BJ (cell line): Measurements from ENCODE around the gene PCDH9. TPM values are rescaled to one million over a fixed set of nuclear protein-coding genes. Genes with fewer than 3 reads are reported as not detected.
A peak's percentile ranks its signal among the peaks of the same experiment; 100 is the strongest.

Source experiments
- CTCF ChIA-PET: fragments of 350-600 bp; formaldehyde crosslinking; extraction: SDS; loops from one replicate; lab custom pipeline; 2021; ENCODE audit warnings: antibody characterized with exemption, inconsistent platforms; lab: Yijun Ruan, JAX
- POLR2A ChIA-PET: fragments of 300-600 bp; sonication (Branson Sonifier 250); formaldehyde crosslinking; extraction: SDS; loops from one replicate; lab custom pipeline; 2021; ENCODE audit warnings: antibody characterized with exemption; lab: Charles Lee
- DNase-seq: peaks from one replicate; pipeline ENCODE4 v3.0.0-alpha.2; 2011; ENCODE audit warnings: low read depth
- H3K27me3 ChIP-seq: 2 replicates; pipeline ENCODE4 v1.6.0; 2011; ENCODE audit warnings: low read length; ENCODE audit not compliant: control insufficient read depth, insufficient read depth
- H3K36me3 ChIP-seq: 2 replicates; pipeline ENCODE4 v1.5.1; 2011; ENCODE audit warnings: low read length; ENCODE audit not compliant: control insufficient read depth, insufficient read depth
- H3K4me3 ChIP-seq: 2 replicates; pipeline ENCODE4 v1.5.1; 2011; ENCODE audit warnings: low read depth, mild to moderate bottlenecking, control low read depth, low read length
- polyA plus RNA-seq: library from polyadenylated mRNA; depleted of rRNA; stranded (reverse); fragments of >200 nt; gene quantifications from 2 replicates; pipeline ENCODE4 v1.2.3, GENCODE V29; 2011
- TF ChIP-seq, protein P1 (sequence below): IDR thresholded peaks from 2 replicates; pipeline ENCODE4 v1.5.1; 2011; ENCODE audit warnings: low read depth, mild to moderate bottlenecking, control low read depth, inconsistent platforms, low read length, moderate library complexity; ENCODE audit not compliant: insufficient read depth

The PCDH9 gene
- polyA plus RNA-seq, 1 experiment, result 2.3 TPM

DNA sequence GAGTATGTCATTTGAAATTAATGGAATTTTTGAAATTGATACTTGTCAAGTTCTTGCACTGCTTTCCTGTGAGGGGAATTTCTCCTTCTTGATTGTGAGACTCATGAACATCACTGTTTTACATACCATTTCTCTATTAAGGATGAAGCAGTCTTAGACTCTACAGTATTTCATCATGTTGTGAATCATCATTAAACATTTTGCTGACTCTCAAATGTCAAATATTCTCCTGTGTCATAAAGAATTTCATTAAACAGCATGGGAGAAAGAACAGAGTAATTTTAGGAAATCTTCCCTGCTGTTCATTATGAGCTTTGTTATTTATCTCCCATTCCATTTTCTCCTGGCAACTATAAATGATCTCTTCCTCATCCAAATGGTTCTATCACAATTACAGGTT lies 729.0 kb downstream of the PCDH9 start:
- peak; percentile 19 for DNase-seq
- Histone ChIP-seq H3K4me3 (no peak overlapping the region), H3K36me3 (no peaks in the 10 kb centered on the region), H3K27me3 (no peaks in the 10 kb centered on the region)
- TF ChIP-seq, protein P1, sequence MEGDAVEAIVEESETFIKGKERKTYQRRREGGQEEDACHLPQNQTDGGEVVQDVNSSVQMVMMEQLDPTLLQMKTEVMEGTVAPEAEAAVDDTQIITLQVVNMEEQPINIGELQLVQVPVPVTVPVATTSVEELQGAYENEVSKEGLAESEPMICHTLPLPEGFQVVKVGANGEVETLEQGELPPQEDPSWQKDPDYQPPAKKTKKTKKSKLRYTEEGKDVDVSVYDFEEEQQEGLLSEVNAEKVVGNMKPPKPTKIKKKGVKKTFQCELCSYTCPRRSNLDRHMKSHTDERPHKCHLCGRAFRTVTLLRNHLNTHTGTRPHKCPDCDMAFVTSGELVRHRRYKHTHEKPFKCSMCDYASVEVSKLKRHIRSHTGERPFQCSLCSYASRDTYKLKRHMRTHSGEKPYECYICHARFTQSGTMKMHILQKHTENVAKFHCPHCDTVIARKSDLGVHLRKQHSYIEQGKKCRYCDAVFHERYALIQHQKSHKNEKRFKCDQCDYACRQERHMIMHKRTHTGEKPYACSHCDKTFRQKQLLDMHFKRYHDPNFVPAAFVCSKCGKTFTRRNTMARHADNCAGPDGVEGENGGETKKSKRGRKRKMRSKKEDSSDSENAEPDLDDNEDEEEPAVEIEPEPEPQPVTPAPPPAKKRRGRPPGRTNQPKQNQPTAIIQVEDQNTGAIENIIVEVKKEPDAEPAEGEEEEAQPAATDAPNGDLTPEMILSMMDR, result no peak
- ChIA-PET POLR2A (no interaction called here), CTCF (no interaction called here)

DNA sequence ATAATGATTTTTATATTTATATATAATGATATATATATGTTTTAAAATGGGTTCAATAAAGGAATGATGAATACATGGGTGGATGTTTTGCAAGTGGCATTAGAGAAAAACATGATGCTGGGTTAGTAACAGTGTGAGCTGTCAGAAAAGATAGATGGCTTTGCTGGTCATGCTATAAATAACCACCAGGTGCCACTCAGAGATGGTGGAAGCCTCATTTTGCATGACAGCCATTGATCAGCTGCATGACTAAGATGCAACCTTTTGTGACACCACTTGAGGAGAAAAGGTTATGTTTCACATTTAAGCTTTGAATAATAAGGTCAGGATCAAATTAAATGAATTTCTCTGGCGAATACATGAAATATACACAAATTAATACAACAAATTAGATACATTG lies 737.7 kb downstream of the PCDH9 start:
- ChIA-PET CTCF (interaction anchor here (0.8 to 1.3 kb wide), 2 partner anchors 8 to 10 kb away, joined by 3 to 4 read pairs; no protein-coding TSS in a partner anchor), POLR2A (no interaction called here)
- no peaks in the 10 kb centered on the region for H3K36me3 ChIP-seq
- no peak for DNase-seq
- TF ChIP-seq, protein P1, result no peak
- H3K27me3 ChIP-seq, result no peaks in the 10 kb centered on the region
- no peak overlapping the region for H3K4me3 ChIP-seq

DNA sequence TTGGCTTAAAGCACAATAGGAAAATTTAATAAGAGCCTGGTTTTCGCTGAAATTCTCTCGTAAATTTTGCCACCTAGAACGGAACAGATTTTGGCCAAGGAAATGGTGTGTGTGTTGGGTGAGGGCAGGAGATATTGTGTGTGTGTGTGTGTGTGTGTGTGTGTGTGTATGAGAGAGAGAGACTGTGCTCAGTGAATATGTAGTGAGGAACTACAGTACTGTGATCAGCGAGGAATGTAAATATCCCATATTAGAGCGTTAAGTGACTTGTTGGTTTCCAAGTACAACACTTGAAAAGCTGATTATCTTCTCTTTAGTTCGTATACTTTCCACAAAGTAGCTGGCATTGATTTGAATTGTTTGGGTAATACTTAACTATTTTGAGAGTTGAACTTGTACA lies 738.9 kb downstream of the PCDH9 start:
- Histone ChIP-seq H3K4me3 (no peak overlapping the region), H3K27me3 (no peaks in the 10 kb centered on the region), H3K36me3 (no peaks in the 10 kb centered on the region)
- ChIA-PET POLR2A (no interaction called here), CTCF (interaction anchor here (1.1 kb wide), 1 partner anchor 12 kb away, joined by 3 read pairs; no protein-coding TSS in a partner anchor)
- no peak for DNase-seq
- TF ChIP-seq, protein P1, result no peak

DNA sequence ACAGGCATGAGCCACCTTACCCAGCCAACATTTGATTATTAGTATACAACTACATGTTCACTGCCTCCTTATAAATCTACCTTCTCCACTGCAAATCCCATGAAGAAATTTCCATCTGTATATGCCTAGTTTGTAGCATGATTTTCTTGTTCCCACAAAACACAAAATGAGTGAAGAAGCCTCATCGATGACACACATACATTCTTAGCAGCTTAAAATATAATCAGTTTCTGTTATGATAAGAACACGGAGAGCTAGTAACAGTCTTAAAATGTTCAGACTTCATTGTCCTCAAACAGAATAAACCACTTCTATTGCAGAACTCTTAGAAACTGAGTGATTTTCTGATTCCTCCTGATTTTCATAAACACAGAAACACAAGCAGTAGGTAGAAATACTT lies 740.5 kb downstream of the PCDH9 start:
- H3K4me3 ChIP-seq, result no peak overlapping the region
- H3K27me3 ChIP-seq, result no peaks in the 10 kb centered on the region
- no peaks in the 10 kb centered on the region for H3K36me3 ChIP-seq
- CTCF ChIA-PET, result interaction anchor here (0.6 kb wide), 1 partner anchor 289 kb away, joined by 5 read pairs; no protein-coding TSS in a partner anchor
- no peak for DNase-seq
- TF ChIP-seq, protein P1, result no peak
- POLR2A ChIA-PET, result no interaction called here

DNA sequence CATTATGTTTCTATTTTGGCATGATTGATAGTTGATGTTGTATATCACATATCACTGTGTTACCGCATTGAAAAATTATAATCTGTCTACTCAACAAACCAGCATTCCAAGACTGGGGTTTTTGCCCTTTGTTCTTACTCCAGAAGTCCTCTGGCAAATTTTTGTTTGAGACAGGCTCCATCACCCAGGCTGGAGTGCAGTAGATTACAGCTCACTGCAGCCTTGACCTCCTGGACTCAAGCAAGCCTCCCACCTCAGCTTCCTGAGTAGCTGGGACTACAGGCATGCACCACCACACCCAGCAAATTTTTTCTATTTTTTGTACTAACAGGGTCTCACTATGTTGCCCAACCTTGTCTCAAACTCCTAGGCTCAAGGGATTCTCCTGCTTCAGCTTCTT lies 741.0 kb downstream of the PCDH9 start:
- ChIA-PET POLR2A (no interaction called here), CTCF (interaction anchor here (0.6 kb wide), 1 partner anchor 290 kb away, joined by 5 read pairs; no protein-coding TSS in a partner anchor)
- no peak for DNase-seq
- TF ChIP-seq, protein P1, result no peak
- H3K36me3 ChIP-seq, result no peaks in the 10 kb centered on the region
- H3K4me3 ChIP-seq, result no peak overlapping the region
- no peaks in the 10 kb centered on the region for H3K27me3 ChIP-seq
